Measurements from ENCODE around the gene STX17.

DNA sequence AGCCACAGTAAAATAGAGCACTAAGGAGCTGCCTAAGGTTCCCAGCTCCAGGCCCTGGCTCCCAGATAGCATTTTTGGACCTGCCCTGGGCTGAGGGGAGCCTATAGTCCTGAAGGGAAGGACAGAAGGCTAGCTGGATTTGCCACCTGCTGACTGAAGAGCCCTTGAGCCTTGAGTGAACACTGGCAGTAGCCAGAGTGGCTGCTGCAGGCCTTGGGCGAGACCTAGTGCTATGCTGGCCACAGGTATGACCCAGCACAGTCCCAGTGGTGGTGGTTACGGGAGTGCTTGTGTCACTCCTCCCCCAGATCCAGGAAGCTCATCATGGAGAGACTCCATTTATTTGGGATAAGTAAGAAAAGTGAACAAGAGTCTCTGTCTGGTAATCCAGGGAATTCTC lies 10.3 kb upstream of the STX17 start:
- TF ChIP-seq CTCF (IDR thresholded peaks at IDR 0.05) (no peak), ZFX (IDR thresholded peaks at IDR 0.05; ENCODE audit: borderline replicate concordance) (no peak)
